ENCODE data around the gene IGLL5. TPM values are rescaled to one million over a fixed set of nuclear protein-coding genes. Genes with fewer than 3 reads are reported as not detected.
"Not testable (repeated sequence)": the region's sequence is repeated elsewhere in the genome, so short reads cannot be mapped to it uniquely, and the experiment has no call there.

IGLL5 gene
- polyA plus RNA-seq, 1 donor (not counting 4 experiments of a cell fraction or from before 2014, with no cell fraction given), result not detected

DNA sequence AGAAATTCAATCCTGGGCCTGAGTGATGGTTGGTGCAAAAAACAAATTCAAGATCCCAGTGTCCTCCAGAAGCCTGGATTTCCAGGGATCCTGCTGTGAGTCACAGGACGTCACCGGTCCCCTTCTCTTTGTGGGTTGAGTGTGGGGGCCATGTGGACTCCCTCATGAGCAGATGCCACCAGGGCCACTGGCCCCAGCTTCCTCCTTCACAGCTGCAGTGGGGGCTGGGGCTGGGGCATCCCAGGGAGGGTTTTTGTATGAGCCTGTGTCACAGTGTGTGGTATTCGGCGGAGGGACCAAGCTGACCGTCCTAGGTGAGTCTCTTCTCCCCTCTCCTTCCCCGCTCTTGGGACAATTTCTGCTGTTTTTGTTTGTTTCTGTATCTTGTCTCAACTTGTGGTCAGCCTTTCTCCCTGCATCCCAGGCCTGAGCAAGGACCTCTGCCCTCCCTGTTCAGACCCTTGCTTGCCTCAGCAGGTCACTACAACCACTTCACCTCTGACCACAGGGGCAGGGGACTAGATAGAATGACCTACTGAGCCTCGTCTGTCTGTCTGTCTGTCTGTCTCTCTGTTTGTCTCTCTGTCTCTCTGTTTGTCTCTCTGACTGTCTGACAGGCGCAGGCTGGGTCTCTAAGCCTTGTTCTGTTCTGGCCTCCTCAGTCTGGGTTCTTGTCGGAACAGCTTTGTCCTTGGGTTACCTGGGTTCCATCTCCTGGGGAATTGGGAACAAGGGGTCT is 11.9 kb downstream of the IGLL5 start:
- H3K27me3 ChIP-seq (ENCODE audit: control insufficient read depth, extremely low read depth, insufficient read depth, low read length); H3K27ac ChIP-seq (ENCODE audit: control insufficient read depth, insufficient read depth, low read length); dilution Hi-C loops (cut with MboI; ENCODE audit: extremely low pct_ligation_motif_present, low sequenced_read_pairs); H3K9me3 ChIP-seq (ENCODE audit: control insufficient read depth, low read depth, low read length); H3K79me2 ChIP-seq (ENCODE audit: control insufficient read depth, insufficient read depth, low read length); FAIRE-seq; H4K20me1 ChIP-seq (ENCODE audit: control insufficient read depth, extremely low read depth, insufficient read depth, low read length); H3K4me3 ChIP-seq (ENCODE audit: control insufficient read depth in 2 of 3, extremely low read depth in 1 of 3, insufficient read depth in 2 of 3, low read depth in 1 of 3, low read length in 3 of 3); H2AFZ ChIP-seq (ENCODE audit: control insufficient read depth, low read length); H3K9me1 ChIP-seq (ENCODE audit: control insufficient read depth, extremely low read depth, insufficient read depth, low read length); H3K4me1 ChIP-seq (ENCODE audit: control insufficient read depth, extremely low read depth, insufficient read depth, low read length); H3K9ac ChIP-seq (ENCODE audit: control insufficient read depth, extremely low read depth, insufficient read depth, low read length); H3K4me2 ChIP-seq (ENCODE audit: control insufficient read depth, extremely low read depth, insufficient read depth, low read depth, low read length); DNase-seq (ENCODE audit: low read depth, low spot score); H3K36me3 ChIP-seq (ENCODE audit: control insufficient read depth in 2 of 2, extremely low read depth in 1 of 2, insufficient read depth in 2 of 2, low read length in 2 of 2): not testable (repeated sequence)

DNA sequence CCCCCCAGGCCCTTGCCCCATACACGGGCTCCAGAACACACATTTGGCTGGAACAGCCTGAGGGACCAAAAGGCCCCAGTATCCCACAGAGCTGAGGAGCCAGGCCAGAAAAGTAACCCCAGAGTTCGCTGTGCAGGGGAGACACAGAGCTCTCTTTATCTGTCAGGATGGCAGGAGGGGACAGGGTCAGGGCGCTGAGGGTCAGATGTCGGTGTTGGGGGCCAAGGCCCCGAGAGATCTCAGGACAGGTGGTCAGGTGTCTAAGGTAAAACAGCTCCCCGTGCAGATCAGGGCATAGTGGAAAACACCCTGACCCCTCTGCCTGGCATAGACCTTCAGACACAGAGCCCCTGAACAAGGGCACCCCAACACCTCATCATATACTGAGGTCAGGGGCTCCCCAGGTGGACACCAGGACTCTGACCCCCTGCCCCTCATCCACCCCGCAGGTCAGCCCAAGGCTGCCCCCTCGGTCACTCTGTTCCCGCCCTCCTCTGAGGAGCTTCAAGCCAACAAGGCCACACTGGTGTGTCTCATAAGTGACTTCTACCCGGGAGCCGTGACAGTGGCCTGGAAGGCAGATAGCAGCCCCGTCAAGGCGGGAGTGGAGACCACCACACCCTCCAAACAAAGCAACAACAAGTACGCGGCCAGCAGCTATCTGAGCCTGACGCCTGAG is 13.1 kb downstream of the IGLL5 start:
- DNase-seq (ENCODE audit: low read depth, low spot score); H3K27me3 ChIP-seq (ENCODE audit: control insufficient read depth, extremely low read depth, insufficient read depth, low read length); H3K36me3 ChIP-seq (ENCODE audit: control insufficient read depth in 2 of 2, extremely low read depth in 1 of 2, insufficient read depth in 2 of 2, low read length in 2 of 2); H3K4me1 ChIP-seq (ENCODE audit: control insufficient read depth, extremely low read depth, insufficient read depth, low read length); H3K9me3 ChIP-seq (ENCODE audit: control insufficient read depth, low read depth, low read length); H3K4me2 ChIP-seq (ENCODE audit: control insufficient read depth, extremely low read depth, insufficient read depth, low read depth, low read length); H3K4me3 ChIP-seq (ENCODE audit: control insufficient read depth in 2 of 3, extremely low read depth in 1 of 3, insufficient read depth in 2 of 3, low read depth in 1 of 3, low read length in 3 of 3); H3K79me2 ChIP-seq (ENCODE audit: control insufficient read depth, insufficient read depth, low read length); H4K20me1 ChIP-seq (ENCODE audit: control insufficient read depth, extremely low read depth, insufficient read depth, low read length); H3K9ac ChIP-seq (ENCODE audit: control insufficient read depth, extremely low read depth, insufficient read depth, low read length); H3K9me1 ChIP-seq (ENCODE audit: control insufficient read depth, extremely low read depth, insufficient read depth, low read length); dilution Hi-C loops (cut with MboI; ENCODE audit: extremely low pct_ligation_motif_present, low sequenced_read_pairs); FAIRE-seq; H2AFZ ChIP-seq (ENCODE audit: control insufficient read depth, low read length); H3K27ac ChIP-seq (ENCODE audit: control insufficient read depth, insufficient read depth, low read length): not testable (repeated sequence)

DNA sequence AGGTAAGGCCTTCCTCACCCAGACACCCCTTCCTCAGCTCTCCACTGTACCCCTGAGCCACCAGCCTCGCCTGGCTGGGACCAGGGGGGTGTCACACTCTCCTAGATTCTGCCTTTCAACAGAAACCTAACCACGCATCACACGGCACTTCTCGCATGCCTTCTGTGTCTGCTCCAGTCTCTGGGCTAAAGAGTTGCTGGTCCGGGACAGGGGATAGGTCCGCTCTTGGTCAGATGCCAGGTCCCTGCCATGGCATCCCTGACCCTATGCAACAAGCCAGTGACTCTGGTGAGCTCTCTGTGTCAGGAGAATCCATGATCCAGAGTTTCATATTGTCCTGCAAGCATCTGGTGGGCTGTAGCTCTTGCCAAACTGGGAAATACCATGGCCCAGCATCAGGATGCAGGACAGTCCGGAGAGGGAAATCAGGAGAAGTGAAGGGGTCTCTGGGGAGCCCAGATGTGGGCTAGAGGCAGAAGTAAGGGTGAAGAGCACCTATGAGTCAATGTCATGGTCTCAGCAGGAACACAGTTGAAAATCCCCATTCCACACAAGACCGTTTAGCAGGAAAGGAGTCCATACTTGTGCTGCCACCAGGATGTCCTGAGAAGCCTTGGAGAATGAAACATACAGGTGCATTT is 14.1 kb downstream of the IGLL5 start:
- dilution Hi-C loops (cut with MboI; ENCODE audit: extremely low pct_ligation_motif_present, low sequenced_read_pairs), result no loop called here
- DNase-seq (ENCODE audit: low read depth, low spot score), result no peak
- H4K20me1 ChIP-seq (ENCODE audit: control insufficient read depth, extremely low read depth, insufficient read depth, low read length), result no peaks in the 10 kb centered on the region
- no peak overlapping the region for H3K4me2 ChIP-seq (ENCODE audit: control insufficient read depth, extremely low read depth, insufficient read depth, low read depth, low read length)
- no peak for FAIRE-seq
- no peak for TF ChIP-seq EZH2 (IDR thresholded peaks at IDR 0.05; ENCODE audit: low read length)
- TF ChIP-seq, protein P1, sequence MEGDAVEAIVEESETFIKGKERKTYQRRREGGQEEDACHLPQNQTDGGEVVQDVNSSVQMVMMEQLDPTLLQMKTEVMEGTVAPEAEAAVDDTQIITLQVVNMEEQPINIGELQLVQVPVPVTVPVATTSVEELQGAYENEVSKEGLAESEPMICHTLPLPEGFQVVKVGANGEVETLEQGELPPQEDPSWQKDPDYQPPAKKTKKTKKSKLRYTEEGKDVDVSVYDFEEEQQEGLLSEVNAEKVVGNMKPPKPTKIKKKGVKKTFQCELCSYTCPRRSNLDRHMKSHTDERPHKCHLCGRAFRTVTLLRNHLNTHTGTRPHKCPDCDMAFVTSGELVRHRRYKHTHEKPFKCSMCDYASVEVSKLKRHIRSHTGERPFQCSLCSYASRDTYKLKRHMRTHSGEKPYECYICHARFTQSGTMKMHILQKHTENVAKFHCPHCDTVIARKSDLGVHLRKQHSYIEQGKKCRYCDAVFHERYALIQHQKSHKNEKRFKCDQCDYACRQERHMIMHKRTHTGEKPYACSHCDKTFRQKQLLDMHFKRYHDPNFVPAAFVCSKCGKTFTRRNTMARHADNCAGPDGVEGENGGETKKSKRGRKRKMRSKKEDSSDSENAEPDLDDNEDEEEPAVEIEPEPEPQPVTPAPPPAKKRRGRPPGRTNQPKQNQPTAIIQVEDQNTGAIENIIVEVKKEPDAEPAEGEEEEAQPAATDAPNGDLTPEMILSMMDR (optimal IDR thresholded peaks at IDR 0.05 in 1 of 3, IDR thresholded peaks at IDR 0.05 in 1 of 3, conservative IDR thresholded peaks at IDR 0.05 in 1 of 3; ENCODE audit: extremely low read depth in 1 of 3, insufficient read depth in 2 of 3, low read length in 3 of 3), result no peak
- H3K9me3 ChIP-seq (ENCODE audit: control insufficient read depth, low read depth, low read length), result no peaks in the 10 kb centered on the region
- no peaks in the 10 kb centered on the region for H3K36me3 ChIP-seq (ENCODE audit: control insufficient read depth in 2 of 2, extremely low read depth in 1 of 2, insufficient read depth in 2 of 2, low read length in 2 of 2)
- no peak overlapping the region for H3K4me3 ChIP-seq (ENCODE audit: control insufficient read depth in 2 of 3, extremely low read depth in 1 of 3, insufficient read depth in 2 of 3, low read depth in 1 of 3, low read length in 3 of 3)
- no peaks in the 10 kb centered on the region for H3K4me1 ChIP-seq (ENCODE audit: control insufficient read depth, extremely low read depth, insufficient read depth, low read length)
- no peak overlapping the region for H3K27ac ChIP-seq (ENCODE audit: control insufficient read depth, insufficient read depth, low read length)
- no peak overlapping the region for H2AFZ ChIP-seq (ENCODE audit: control insufficient read depth, low read length)
- H3K79me2 ChIP-seq (ENCODE audit: control insufficient read depth, insufficient read depth, low read length), result no peaks in the 10 kb centered on the region
- no peaks in the 10 kb centered on the region for H3K27me3 ChIP-seq (ENCODE audit: control insufficient read depth, extremely low read depth, insufficient read depth, low read length)
- H3K9me1 ChIP-seq (ENCODE audit: control insufficient read depth, extremely low read depth, insufficient read depth, low read length), result no peaks in the 10 kb centered on the region
- no peak overlapping the region for H3K9ac ChIP-seq (ENCODE audit: control insufficient read depth, extremely low read depth, insufficient read depth, low read length)
